Measurements from ENCODE around the gene RPS6KA5.

RPS6KA5 gene

GRCh38 chr14:90853116-90853515, 207.3 kb downstream of the RPS6KA5 start:
- TF ChIP-seq PPARA (CRISPR knock-in tag; IDR thresholded peaks at IDR 0.05; ENCODE audit: borderline replicate concordance) (no peak), ZFP3 (CRISPR knock-in tag; IDR thresholded peaks at IDR 0.05) (no peak), SNAI2 (CRISPR knock-in tag; IDR thresholded peaks at IDR 0.05) (no peak), ESRRG (CRISPR knock-in tag; IDR thresholded peaks at IDR 0.05) (no peak), TCF4 (CRISPR knock-in tag; IDR thresholded peaks at IDR 0.05; ENCODE audit: borderline replicate concordance) (no peak), POU6F1 (CRISPR knock-in tag; IDR thresholded peaks at IDR 0.05; ENCODE audit: borderline replicate concordance, low read depth) (no peak), GLIS3 (CRISPR knock-in tag; IDR thresholded peaks at IDR 0.05) (no peak), CSDC2 (CRISPR knock-in tag; IDR thresholded peaks at IDR 0.05) (no peak)
- TF ChIP-seq, protein P1, sequence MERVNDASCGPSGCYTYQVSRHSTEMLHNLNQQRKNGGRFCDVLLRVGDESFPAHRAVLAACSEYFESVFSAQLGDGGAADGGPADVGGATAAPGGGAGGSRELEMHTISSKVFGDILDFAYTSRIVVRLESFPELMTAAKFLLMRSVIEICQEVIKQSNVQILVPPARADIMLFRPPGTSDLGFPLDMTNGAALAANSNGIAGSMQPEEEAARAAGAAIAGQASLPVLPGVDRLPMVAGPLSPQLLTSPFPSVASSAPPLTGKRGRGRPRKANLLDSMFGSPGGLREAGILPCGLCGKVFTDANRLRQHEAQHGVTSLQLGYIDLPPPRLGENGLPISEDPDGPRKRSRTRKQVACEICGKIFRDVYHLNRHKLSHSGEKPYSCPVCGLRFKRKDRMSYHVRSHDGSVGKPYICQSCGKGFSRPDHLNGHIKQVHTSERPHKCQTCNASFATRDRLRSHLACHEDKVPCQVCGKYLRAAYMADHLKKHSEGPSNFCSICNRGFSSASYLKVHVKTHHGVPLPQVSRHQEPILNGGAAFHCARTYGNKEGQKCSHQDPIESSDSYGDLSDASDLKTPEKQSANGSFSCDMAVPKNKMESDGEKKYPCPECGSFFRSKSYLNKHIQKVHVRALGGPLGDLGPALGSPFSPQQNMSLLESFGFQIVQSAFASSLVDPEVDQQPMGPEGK (CRISPR knock-in tag; IDR thresholded peaks at IDR 0.05; ENCODE audit: borderline replicate concordance) = no peak
- TF ChIP-seq, protein P2, sequence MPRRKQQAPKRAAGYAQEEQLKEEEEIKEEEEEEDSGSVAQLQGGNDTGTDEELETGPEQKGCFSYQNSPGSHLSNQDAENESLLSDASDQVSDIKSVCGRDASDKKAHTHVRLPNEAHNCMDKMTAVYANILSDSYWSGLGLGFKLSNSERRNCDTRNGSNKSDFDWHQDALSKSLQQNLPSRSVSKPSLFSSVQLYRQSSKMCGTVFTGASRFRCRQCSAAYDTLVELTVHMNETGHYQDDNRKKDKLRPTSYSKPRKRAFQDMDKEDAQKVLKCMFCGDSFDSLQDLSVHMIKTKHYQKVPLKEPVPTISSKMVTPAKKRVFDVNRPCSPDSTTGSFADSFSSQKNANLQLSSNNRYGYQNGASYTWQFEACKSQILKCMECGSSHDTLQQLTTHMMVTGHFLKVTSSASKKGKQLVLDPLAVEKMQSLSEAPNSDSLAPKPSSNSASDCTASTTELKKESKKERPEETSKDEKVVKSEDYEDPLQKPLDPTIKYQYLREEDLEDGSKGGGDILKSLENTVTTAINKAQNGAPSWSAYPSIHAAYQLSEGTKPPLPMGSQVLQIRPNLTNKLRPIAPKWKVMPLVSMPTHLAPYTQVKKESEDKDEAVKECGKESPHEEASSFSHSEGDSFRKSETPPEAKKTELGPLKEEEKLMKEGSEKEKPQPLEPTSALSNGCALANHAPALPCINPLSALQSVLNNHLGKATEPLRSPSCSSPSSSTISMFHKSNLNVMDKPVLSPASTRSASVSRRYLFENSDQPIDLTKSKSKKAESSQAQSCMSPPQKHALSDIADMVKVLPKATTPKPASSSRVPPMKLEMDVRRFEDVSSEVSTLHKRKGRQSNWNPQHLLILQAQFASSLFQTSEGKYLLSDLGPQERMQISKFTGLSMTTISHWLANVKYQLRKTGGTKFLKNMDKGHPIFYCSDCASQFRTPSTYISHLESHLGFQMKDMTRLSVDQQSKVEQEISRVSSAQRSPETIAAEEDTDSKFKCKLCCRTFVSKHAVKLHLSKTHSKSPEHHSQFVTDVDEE (CRISPR knock-in tag; IDR thresholded peaks at IDR 0.05) = no peak
- TF ChIP-seq, protein P3, sequence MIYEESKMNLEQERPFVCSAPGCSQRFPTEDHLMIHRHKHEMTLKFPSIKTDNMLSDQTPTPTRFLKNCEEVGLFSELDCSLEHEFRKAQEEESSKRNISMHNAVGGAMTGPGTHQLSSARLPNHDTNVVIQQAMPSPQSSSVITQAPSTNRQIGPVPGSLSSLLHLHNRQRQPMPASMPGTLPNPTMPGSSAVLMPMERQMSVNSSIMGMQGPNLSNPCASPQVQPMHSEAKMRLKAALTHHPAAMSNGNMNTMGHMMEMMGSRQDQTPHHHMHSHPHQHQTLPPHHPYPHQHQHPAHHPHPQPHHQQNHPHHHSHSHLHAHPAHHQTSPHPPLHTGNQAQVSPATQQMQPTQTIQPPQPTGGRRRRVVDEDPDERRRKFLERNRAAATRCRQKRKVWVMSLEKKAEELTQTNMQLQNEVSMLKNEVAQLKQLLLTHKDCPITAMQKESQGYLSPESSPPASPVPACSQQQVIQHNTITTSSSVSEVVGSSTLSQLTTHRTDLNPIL (CRISPR knock-in tag; IDR thresholded peaks at IDR 0.05; ENCODE audit: low read depth) = no peak
- ATAC-seq = no peak

DNA sequence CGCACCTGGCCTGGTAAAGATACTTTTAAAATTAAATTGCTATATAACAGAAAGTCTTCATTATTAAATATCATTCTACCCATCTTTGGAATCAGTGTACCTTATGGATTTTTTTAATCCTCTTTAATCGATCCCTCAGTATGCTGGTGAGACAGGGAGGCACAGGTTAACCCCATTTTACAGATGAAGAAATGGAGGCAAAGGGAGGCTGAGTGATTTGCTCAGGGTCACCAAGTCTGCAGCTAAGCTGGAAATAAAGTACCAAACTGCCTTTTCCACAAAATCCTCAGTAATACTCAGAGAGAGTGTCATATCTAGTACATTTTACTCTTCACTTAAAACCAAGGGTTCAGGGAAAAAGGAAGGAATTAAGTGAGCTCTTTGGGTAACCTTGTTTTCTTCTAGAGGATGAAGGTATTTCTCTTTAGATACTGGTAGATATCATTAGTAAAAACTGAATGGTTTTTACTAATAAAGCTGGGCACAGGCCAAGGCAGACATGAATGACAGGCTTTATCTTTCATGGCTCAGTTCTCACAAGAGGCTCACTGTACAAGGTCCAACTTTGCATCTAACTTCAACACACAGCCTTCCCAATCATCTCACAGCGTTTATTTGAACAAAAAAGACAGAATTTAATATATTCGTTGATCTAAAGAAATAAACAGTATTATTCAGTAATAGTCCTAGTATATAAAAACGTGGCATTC, 209.0 kb downstream of the RPS6KA5 start:
- TF ChIP-seq POU6F1 (CRISPR knock-in tag; IDR thresholded peaks at IDR 0.05; ENCODE audit: borderline replicate concordance, low read depth) (no peak), ESRRG (CRISPR knock-in tag; IDR thresholded peaks at IDR 0.05) (no peak), OSR1 (CRISPR knock-in tag; IDR thresholded peaks at IDR 0.05) (no peak), ISL1 (CRISPR knock-in tag; IDR thresholded peaks at IDR 0.05) (no peak)
- ATAC-seq = no peak

GRCh38 chr14:90850487-90850886, 210.0 kb downstream of the RPS6KA5 start:
- ATAC-seq = peak; percentile 70
- TF ChIP-seq TOX (CRISPR knock-in tag; IDR thresholded peaks at IDR 0.05; ENCODE audit: borderline replicate concordance) (no peak), CSDC2 (CRISPR knock-in tag; IDR thresholded peaks at IDR 0.05) (no peak), ESRRG (CRISPR knock-in tag; IDR thresholded peaks at IDR 0.05) (no peak), BACH2 (CRISPR knock-in tag; IDR thresholded peaks at IDR 0.05; ENCODE audit: borderline replicate concordance) (no peak)

- no peak for ATAC-seq
- TF ChIP-seq ARNTL (CRISPR knock-in tag; IDR thresholded peaks at IDR 0.05; ENCODE audit: borderline replicate concordance, low read depth) (no peak), ZNF8 (CRISPR knock-in tag; IDR thresholded peaks at IDR 0.05) (no peak), GLIS3 (CRISPR knock-in tag; IDR thresholded peaks at IDR 0.05) (no peak), ZC3H10 (CRISPR knock-in tag; IDR thresholded peaks at IDR 0.05) (no peak), ZFP30 (CRISPR knock-in tag; IDR thresholded peaks at IDR 0.05) (no peak), TCF4 (CRISPR knock-in tag; IDR thresholded peaks at IDR 0.05; ENCODE audit: borderline replicate concordance) (no peak), ZNF565 (CRISPR knock-in tag; conservative IDR thresholded peaks at IDR 0.05; ENCODE audit: low read depth) (no peak), ZNF70 (CRISPR knock-in tag; IDR thresholded peaks at IDR 0.05) (no peak), RARB (CRISPR knock-in tag; IDR thresholded peaks at IDR 0.05) (no peak)
- TF ChIP-seq, protein P4, sequence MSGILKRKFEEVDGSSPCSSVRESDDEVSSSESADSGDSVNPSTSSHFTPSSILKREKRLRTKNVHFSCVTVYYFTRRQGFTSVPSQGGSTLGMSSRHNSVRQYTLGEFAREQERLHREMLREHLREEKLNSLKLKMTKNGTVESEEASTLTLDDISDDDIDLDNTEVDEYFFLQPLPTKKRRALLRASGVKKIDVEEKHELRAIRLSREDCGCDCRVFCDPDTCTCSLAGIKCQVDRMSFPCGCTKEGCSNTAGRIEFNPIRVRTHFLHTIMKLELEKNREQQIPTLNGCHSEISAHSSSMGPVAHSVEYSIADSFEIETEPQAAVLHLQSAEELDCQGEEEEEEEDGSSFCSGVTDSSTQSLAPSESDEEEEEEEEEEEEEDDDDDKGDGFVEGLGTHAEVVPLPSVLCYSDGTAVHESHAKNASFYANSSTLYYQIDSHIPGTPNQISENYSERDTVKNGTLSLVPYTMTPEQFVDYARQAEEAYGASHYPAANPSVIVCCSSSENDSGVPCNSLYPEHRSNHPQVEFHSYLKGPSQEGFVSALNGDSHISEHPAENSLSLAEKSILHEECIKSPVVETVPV (CRISPR knock-in tag; IDR thresholded peaks at IDR 0.05) = no peak
These were observed 210.5 kb downstream of the RPS6KA5 start for GRCh38 chr14:90849787-90850444.
